GM10248 (cell line): ENCODE results near the gene PLEKHA1.

Experiments
- CTCF ChIA-PET: fragments of 300-600 bp; sonication (Branson Sonifier 250); formaldehyde crosslinking; extraction: SDS; loops from one replicate; lab custom pipeline; 2021; ENCODE audit warnings: antibody characterized with exemption; lab: Yijun Ruan, JAX
- POLR2A ChIA-PET: fragments of 350-650 bp; sonication (Branson Sonifier 250); formaldehyde crosslinking; extraction: SDS; loops from one replicate; lab custom pipeline; 2020; ENCODE audit warnings: antibody characterized with exemption; lab: Yijun Ruan, JAX
- DNase-seq: peaks from one replicate; pipeline ENCODE4 v3.0.0; 2012; ENCODE audit errors: extremely low spot score
- TF ChIP-seq, protein P1 (sequence below): IDR thresholded peaks from 2 replicates; pipeline ENCODE4 v1.5.1; 2012; ENCODE audit warnings: mild to moderate bottlenecking, low read depth; ENCODE audit errors: extremely low read depth, missing control alignments, control extremely low read depth

The PLEKHA1 gene

DNA sequence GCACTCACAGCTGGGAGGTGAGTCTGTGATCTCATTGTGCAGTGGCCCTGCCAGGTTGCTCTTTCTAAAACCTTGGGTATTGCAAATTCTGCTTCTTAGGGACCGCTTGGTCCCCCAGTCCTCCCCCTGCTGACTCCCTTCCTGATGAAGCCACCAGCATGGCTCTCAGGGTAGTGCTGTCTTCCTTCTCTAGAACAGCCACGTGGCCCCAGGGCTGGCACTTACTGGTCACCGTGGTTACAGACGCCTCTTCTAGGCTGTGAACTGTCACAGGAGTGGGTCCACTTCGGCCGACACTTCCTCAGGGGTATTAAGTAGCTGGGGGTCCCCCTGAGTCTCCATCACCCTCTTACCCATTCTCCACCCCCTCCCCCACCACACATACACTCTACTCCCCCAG lies 84.2 kb downstream of the PLEKHA1 start:
- ChIA-PET CTCF (no interaction called here), POLR2A (no interaction called here)
- DNase-seq, result no peak
- TF ChIP-seq, protein P1, sequence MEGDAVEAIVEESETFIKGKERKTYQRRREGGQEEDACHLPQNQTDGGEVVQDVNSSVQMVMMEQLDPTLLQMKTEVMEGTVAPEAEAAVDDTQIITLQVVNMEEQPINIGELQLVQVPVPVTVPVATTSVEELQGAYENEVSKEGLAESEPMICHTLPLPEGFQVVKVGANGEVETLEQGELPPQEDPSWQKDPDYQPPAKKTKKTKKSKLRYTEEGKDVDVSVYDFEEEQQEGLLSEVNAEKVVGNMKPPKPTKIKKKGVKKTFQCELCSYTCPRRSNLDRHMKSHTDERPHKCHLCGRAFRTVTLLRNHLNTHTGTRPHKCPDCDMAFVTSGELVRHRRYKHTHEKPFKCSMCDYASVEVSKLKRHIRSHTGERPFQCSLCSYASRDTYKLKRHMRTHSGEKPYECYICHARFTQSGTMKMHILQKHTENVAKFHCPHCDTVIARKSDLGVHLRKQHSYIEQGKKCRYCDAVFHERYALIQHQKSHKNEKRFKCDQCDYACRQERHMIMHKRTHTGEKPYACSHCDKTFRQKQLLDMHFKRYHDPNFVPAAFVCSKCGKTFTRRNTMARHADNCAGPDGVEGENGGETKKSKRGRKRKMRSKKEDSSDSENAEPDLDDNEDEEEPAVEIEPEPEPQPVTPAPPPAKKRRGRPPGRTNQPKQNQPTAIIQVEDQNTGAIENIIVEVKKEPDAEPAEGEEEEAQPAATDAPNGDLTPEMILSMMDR, result no peak

DNA sequence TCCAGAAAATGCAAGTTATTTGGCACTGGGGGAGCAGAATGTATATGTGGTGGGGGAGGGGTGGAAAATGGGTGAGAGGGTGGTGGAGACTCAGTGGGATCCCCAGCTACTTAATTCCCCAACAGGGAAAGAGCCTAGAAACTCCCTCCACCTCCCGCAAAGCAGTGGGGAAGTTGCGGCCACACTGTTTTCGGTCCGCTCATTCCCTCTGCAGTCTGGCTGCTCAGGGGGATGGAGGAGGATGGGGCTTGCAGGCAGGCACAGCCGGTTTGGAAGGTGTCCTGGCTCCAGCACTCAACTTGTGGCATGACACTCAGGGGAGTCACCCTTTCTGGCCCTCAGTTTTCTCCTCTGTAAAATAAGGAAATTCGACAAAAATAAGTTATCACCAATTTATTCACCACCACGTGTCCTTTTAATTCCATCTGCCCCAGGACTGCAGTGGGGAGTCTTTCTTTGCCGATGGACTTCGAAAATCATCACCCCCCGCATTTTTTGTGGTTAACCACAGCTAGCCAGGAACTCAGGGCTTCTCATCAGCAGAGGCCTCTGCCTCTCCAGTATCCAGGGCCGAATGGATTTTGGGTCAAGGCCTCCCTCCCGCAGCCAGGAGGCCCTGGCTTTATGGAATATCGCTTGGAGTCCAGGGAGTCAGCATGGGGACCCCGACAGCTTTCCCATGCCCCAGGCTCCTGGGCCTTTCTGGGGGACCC lies 85.2 kb downstream of the PLEKHA1 start:
- CTCF ChIA-PET, result no interaction called here
- POLR2A ChIA-PET, result no interaction called here
- DNase-seq, result no peak
- TF ChIP-seq, protein P1, result no peak

DNA sequence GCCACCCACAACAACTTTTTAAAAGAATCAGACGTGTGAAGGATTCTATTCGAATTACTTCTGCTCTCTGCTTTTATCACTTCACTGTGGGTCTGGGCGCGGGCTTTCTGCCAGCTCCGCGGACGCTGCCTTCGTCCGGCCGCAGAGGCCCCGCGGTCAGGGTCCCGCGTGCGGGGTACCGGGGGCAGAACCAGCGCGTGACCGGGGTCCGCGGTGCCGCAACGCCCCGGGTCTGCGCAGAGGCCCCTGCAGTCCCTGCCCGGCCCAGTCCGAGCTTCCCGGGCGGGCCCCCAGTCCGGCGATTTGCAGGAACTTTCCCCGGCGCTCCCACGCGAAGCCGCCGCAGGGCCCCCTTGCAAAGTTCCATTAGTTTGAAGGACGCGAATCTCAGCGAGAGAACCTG lies 86.4 kb downstream of the PLEKHA1 start:
- ChIA-PET POLR2A (no interaction called here), CTCF (no interaction called here)
- TF ChIP-seq, protein P1, result no peak
- DNase-seq, result no peak

DNA sequence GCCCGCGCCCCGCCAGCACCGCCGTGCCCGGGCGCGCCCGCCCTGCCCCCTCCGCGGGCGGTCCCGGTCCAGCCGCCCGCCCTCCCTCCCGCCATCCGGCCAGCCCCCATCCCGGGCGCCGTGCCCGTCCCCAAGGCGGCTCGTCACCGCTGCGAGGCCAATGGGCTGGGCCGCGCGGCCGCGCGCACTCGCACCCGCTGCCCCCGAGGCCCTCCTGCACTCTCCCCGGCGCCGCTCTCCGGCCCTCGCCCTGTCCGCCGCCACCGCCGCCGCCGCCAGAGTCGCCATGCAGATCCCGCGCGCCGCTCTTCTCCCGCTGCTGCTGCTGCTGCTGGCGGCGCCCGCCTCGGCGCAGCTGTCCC lies 86.8 kb downstream of the PLEKHA1 start, which contains the start of gene HTRA1:
HTRA1 (plus strand) TSS at position 187 of the 362 bp plus-strand sequence; CDS start at position 287, 100 bp downstream.
- POLR2A ChIA-PET, result no interaction called here
- DNase-seq, result no peak
- CTCF ChIA-PET, result no interaction called here

DNA sequence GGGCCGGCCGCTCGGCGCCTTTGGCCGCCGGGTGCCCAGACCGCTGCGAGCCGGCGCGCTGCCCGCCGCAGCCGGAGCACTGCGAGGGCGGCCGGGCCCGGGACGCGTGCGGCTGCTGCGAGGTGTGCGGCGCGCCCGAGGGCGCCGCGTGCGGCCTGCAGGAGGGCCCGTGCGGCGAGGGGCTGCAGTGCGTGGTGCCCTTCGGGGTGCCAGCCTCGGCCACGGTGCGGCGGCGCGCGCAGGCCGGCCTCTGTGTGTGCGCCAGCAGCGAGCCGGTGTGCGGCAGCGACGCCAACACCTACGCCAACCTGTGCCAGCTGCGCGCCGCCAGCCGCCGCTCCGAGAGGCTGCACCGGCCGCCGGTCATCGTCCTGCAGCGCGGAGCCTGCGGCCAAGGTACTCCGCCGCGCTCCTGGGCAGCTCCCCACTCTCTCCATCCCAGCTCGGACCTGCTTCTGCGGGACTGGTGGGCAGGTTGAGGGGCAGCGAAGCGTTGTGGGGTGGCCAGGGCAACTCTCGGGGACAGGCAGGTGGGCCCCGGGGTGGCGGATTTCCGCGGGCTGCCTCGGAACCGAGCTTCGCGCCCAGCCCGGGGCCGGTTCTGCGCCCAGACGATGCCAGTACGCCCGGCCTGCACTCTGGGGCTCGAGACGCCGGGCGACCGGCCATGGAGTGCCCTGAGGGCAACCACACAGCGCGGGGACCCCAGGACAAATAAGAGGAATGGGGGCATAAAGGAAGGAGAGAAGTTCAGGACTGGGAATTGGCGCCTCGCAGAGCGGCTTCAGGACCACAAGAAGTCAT lies 87.4 kb downstream of the PLEKHA1 start:
- POLR2A ChIA-PET, result no interaction called here
- TF ChIP-seq, protein P1, result no peak
- CTCF ChIA-PET, result no interaction called here
- DNase-seq, result no peak

More for the DNA sequence above, 86.8 kb downstream of the PLEKHA1 start, which contains the start of gene HTRA1:
- TF ChIP-seq, protein P1, result no peak

DNA sequence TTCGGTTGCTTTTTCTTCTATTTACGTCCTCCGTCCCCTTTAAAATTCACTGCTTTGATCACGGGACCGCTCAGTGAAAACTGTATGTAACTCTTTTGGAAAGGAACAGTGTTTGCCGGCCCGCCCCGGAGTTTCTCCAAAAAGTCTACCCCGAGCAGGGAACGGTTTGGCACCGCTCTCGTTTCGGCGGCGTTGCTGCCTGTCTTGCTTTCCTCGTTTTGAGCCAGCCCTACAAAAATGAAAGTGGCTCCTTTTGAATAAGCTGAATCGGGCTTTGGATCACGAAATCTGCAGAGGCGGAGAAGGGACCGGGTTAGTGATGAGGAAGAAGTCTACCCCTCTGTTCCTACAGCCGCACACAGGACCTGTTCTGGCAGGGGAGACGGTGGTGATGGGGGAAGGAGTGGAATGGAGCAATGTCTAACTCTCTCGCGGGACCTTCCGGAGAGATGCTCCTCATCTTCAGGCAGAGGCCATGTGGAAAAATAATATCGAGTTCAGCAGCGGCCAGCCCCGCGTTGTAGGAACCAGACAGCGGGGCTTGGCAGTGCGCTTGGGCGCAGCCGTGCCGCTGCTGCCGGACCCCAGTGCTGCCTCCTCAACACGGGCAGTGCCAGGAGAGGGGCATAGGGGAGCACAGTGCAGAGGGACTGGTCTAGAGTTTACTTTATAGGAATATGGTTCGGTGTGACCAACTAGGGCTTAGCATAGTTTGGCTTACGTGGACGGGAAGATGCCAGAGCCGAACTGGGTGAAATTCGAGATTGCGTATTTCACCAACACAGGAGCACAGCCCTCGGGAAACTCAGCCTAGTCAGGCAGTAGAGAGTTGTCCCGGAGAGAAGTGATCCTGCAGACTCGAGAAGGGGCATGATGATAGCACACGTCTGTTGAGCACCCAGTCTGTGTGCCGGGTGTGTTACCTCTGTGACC lies 88.3 kb downstream of the PLEKHA1 start:
- TF ChIP-seq, protein P1, result no peak
- CTCF ChIA-PET, result no interaction called here

More for the DNA sequence above, 88.3 kb downstream of the PLEKHA1 start:
- POLR2A ChIA-PET, result no interaction called here
- DNase-seq, result no peak
